ENCODE results near the gene EFHD2. TPM values are rescaled to one million over a fixed set of nuclear protein-coding genes. Genes with fewer than 3 reads are reported as not detected.

Gene EFHD2
- total and polyA plus RNA-seq, 2 of the 8 experiments (the other 6 are each of a cell fraction or from before 2014, with no cell fraction given) = 24.4 to 25.1 TPM

- TF ChIP-seq RAD21 (IDR thresholded peaks at IDR 0.05 in 1 of 2, conservative IDR thresholded peaks at IDR 0.05 in 1 of 2; ENCODE audit: low read depth in 2 of 2, low read length in 2 of 2) (no peak), KDM1A (IDR thresholded peaks at IDR 0.05; ENCODE audit: borderline replicate concordance, low read length) (peak; percentile 28; the same call in 1 of the 2 replicates)
- POLR2A ChIA-PET (ENCODE audit: partially characterized antibody) = no interaction called here
Observed at GRCh38 chr1:15452216-15452615, 42.5 kb downstream of the EFHD2 start.

More at GRCh38 chr1:15452216-15452615, 42.5 kb downstream of the EFHD2 start:
- H2AK5ac ChIP-seq (ENCODE audit: low read depth, low read length) = no peak overlapping the region
- CTCF ChIA-PET (ENCODE audit: partially characterized antibody) = no interaction called here
- no peak overlapping the region for H2BK120ac ChIP-seq (replicated peaks; ENCODE audit: low read depth, low read length)
- WGBS, 2 experiments (ENCODE audit: extremely low coverage in 1 of 2, insufficient coverage in 1 of 2, insufficient read length in 1 of 2, insufficient replicate concordance in 2 of 2, low coverage in 1 of 2, low lambda C conversion rate in 2 of 2, missing lambda C conversion rate in 1 of 2) = 90% methylated on average over 1 of the region's 1 CpG; no CpG with 5 or more reads in 1 of the 2 experiments
- no peak overlapping the region for H2BK20ac ChIP-seq (ENCODE audit: low read length)
- H3K23ac ChIP-seq (ENCODE audit: insufficient read length) = no peak overlapping the region
- H3K27ac ChIP-seq (ENCODE audit: low read depth, low read length) = no peak overlapping the region
- H4K8ac ChIP-seq (ENCODE audit: extremely low read depth, insufficient read depth, low read length) = no peak overlapping the region
- no peak overlapping the region for H4K5ac ChIP-seq (ENCODE audit: insufficient read length, low read depth, low read length)
- H2BK12ac ChIP-seq (ENCODE audit: low read depth, low read length) = no peak overlapping the region
- H3K23me2 ChIP-seq (ENCODE audit: low read depth, low read length) = no peaks in the 10 kb centered on the region
- H3K79me1 ChIP-seq (ENCODE audit: low read depth, low read length) = no peaks in the 10 kb centered on the region
- no peak overlapping the region for H2AFZ ChIP-seq (ENCODE audit: low read length)
- H3K4me2 ChIP-seq (ENCODE audit: insufficient read depth in 1 of 2, low read depth in 2 of 2, low read length in 2 of 2) = no peak overlapping the region
- H2BK5ac ChIP-seq (ENCODE audit: low read depth, low read length) = no peak overlapping the region
- H3K56ac ChIP-seq (replicated peaks; ENCODE audit: insufficient read length, low read depth, low read length) = no peak overlapping the region
- no peak overlapping the region for H3K4me3 ChIP-seq (ENCODE audit: extremely low read depth in 1 of 4, insufficient read depth in 2 of 4, low read depth in 3 of 4, low read length in 4 of 4)
- no peak overlapping the region for H3K9ac ChIP-seq (replicated peaks in 1 of 4; ENCODE audit: extremely low read depth in 1 of 4, low read depth in 3 of 4, low read length in 3 of 4)
- H2BK15ac ChIP-seq (ENCODE audit: low read length) = no peak overlapping the region
- H3K9me3 ChIP-seq (ENCODE audit: insufficient read depth in 2 of 2, low read depth in 1 of 2, low read length in 1 of 2) = no peaks in the 10 kb centered on the region
- no peak overlapping the region for H3K14ac ChIP-seq (ENCODE audit: insufficient read length)
- H4K91ac ChIP-seq (replicated peaks; ENCODE audit: insufficient read length, low read length) = no peak overlapping the region
- H3K36me3 ChIP-seq (ENCODE audit: control insufficient read depth in 2 of 4, insufficient read depth in 4 of 4, low read length in 3 of 4) = no peaks in the 10 kb centered on the region
- H3K4ac ChIP-seq (replicated peaks; ENCODE audit: insufficient read length, low read depth, low read length) = no peak overlapping the region
- no peak overlapping the region for H3K18ac ChIP-seq (ENCODE audit: extremely low read depth, low read length)
- H4K20me1 ChIP-seq (replicated peaks in 1 of 2; ENCODE audit: control insufficient read depth in 1 of 2, insufficient read depth in 2 of 2, low read length in 2 of 2) = no peaks in the 10 kb centered on the region
- no peak for DNase-seq (ENCODE audit: low read depth in 1 of 2, low spot score in 2 of 2)
- H3K27me3 ChIP-seq (replicated peaks in 1 of 4; ENCODE audit: control insufficient read depth in 3 of 4, extremely low read depth in 1 of 4, insufficient read depth in 3 of 4, low read length in 3 of 4) = no peaks in the 10 kb centered on the region
- no peak for FAIRE-seq
- H3K79me2 ChIP-seq (ENCODE audit: control insufficient read depth in 1 of 2, insufficient read depth in 2 of 2, low read length in 2 of 2) = no peaks in the 10 kb centered on the region
- H3K4me1 ChIP-seq (replicated peaks in 1 of 4; ENCODE audit: control insufficient read depth in 3 of 4, insufficient read depth in 4 of 4, low read length in 3 of 4) = no peaks in the 10 kb centered on the region

Data from H1 (cell line).